ENCODE measurements around the gene PACRG. TPM values are rescaled to one million over a fixed set of nuclear protein-coding genes. Genes with fewer than 3 reads are reported as not detected.

PACRG gene
- total and polyA plus RNA-seq, 8 donors = 1.5 to 6.8 (median 4.6) TPM

DNA sequence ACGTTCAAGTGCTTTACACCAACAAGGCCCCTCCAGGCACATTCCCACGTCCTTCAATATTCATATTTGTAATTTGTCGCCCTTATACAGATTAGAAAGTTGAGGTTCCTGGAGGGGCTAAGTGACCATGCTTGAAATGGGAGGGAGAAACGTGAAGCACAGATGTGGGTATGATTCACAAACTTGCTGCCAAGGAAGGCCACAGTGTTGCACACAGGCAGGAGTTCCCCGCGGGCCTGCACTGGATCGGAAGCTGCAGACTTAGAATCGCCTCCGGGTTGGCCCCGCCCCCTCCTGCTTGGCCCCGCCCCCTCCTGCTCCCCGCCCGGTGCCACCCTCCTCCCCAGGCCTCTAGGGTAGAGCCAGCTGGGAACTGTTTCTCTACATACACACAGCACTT, 628.5 kb downstream of the PACRG start:
- Histone ChIP-seq H3K9me3 (no peaks in the 10 kb centered on the region), H3K4me3 (no peak overlapping the region), H3K27me3 (no peaks in the 10 kb centered on the region), H3K4me1 (peaks cover 12 to 48% of the 10 kb centered on the region in 2 donors), H3K27ac (peak overlapping the region in 1 of 2 donors; percentile 90), H3K36me3 (no peaks in the 10 kb centered on the region)
- peak; percentile 75 for ATAC-seq
- DNase-seq = peak in 2 of 4 donors; percentile 74 to 88
- intact Hi-C loops (cut with DNase I) = no loop called here
- TF ChIP-seq, protein P1, sequence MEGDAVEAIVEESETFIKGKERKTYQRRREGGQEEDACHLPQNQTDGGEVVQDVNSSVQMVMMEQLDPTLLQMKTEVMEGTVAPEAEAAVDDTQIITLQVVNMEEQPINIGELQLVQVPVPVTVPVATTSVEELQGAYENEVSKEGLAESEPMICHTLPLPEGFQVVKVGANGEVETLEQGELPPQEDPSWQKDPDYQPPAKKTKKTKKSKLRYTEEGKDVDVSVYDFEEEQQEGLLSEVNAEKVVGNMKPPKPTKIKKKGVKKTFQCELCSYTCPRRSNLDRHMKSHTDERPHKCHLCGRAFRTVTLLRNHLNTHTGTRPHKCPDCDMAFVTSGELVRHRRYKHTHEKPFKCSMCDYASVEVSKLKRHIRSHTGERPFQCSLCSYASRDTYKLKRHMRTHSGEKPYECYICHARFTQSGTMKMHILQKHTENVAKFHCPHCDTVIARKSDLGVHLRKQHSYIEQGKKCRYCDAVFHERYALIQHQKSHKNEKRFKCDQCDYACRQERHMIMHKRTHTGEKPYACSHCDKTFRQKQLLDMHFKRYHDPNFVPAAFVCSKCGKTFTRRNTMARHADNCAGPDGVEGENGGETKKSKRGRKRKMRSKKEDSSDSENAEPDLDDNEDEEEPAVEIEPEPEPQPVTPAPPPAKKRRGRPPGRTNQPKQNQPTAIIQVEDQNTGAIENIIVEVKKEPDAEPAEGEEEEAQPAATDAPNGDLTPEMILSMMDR (IDR thresholded peaks at IDR 0.05) = no peak

GRCh38 chr6:163356743-163357142, 629.0 kb downstream of the PACRG start:
- DNase-seq (no peak), ATAC-seq (no peak)
- TF ChIP-seq, protein P1 (IDR thresholded peaks at IDR 0.05) = no peak
- intact Hi-C loops (cut with DNase I) = no loop called here
- Histone ChIP-seq H3K4me3 (no peak overlapping the region), H3K4me1 (peaks cover 12 to 48% of the 10 kb centered on the region in 2 donors), H3K9me3 (no peaks in the 10 kb centered on the region), H3K27ac (peak overlapping the region in 1 of 2 donors; percentile 90), H3K27me3 (no peaks in the 10 kb centered on the region), H3K36me3 (no peaks in the 10 kb centered on the region)

GRCh38 chr6:163364641-163365040, 636.9 kb downstream of the PACRG start:
- Histone ChIP-seq H3K4me3 (no peak overlapping the region), H3K36me3 (no peaks in the 10 kb centered on the region), H3K27ac (no peak overlapping the region), H3K9me3 (no peaks in the 10 kb centered on the region), H3K27me3 (no peaks in the 10 kb centered on the region), H3K4me1 (peaks cover 0 to 5% of the 10 kb centered on the region in 2 donors)
- DNase-seq (no peak), ATAC-seq (no peak)
- intact Hi-C loops (cut with DNase I) = no loop called here
- TF ChIP-seq, protein P1 (IDR thresholded peaks at IDR 0.05) = no peak

Other genes starting within 250 kb of the PACRG start
- gene PRKN, start 208 bp upstream of the PACRG start, total RNA-seq = 1 to 10 TPM; 2.1 to 4.3 TPM
- 1 to 10 TPM; 1.9 to 3.7 (median 2.5) TPM for gene PRKN, start 208 bp upstream of the PACRG start, polyA plus RNA-seq (ENCODE audit: insufficient read length in 6 of 6)

All from left lung (tissue), 10 donors.